ENCODE results near the gene NR1H3.

The NR1H3 gene

GRCh38 chr11:47270331-47271271 lies 12.8 kb downstream of the NR1H3 start:
- Mint-ChIP-seq H3K4me3 (peak overlapping the region; percentile 80), H3K36me3 (ENCODE audit: low read depth) (peaks cover 35% of the 10 kb centered on the region), H3K9me3 (no peaks in the 10 kb centered on the region), H3K27me3 (no peaks in the 10 kb centered on the region), H3K4me1 (ENCODE audit: low read depth) (peaks cover 53% of the 10 kb centered on the region), H3K27ac (peak overlapping the region; percentile 89)
- peak; percentile 50 for DNase-seq

GRCh38 chr11:47271328-47271727 lies 13.5 kb downstream of the NR1H3 start:
- Mint-ChIP-seq H3K36me3 (ENCODE audit: low read depth) (peaks cover 43% of the 10 kb centered on the region), H3K27ac (peak overlapping the region; percentile 85), H3K27me3 (no peaks in the 10 kb centered on the region), H3K4me1 (ENCODE audit: low read depth) (peaks cover 48% of the 10 kb centered on the region), H3K9me3 (no peaks in the 10 kb centered on the region), H3K4me3 (peak overlapping the region; percentile 80)
- DNase-seq, result no peak

- Mint-ChIP-seq H3K4me3 (peak overlapping the region; percentile 80), H3K36me3 (ENCODE audit: low read depth) (peaks cover 50% of the 10 kb centered on the region), H3K27ac (peak overlapping the region; percentile 85), H3K9me3 (no peaks in the 10 kb centered on the region), H3K4me1 (ENCODE audit: low read depth) (peaks cover 48% of the 10 kb centered on the region), H3K27me3 (no peaks in the 10 kb centered on the region)
- DNase-seq, result no peak
These were observed 14.3 kb downstream of the NR1H3 start for GRCh38 chr11:47271961-47272661.

- H3K9me3 Mint-ChIP-seq, result no peaks in the 10 kb centered on the region
- peaks cover 55% of the 10 kb centered on the region for H3K36me3 Mint-ChIP-seq (ENCODE audit: low read depth)
- no peaks in the 10 kb centered on the region for H3K27me3 Mint-ChIP-seq
- H3K4me1 Mint-ChIP-seq (ENCODE audit: low read depth), result peaks cover 46% of the 10 kb centered on the region
- DNase-seq, result no peak
- H3K4me3 Mint-ChIP-seq, result no peak overlapping the region
- H3K27ac Mint-ChIP-seq, result peak overlapping the region; percentile 85
These were observed 14.9 kb downstream of the NR1H3 start for GRCh38 chr11:47272706-47273105.

- Mint-ChIP-seq H3K9me3 (no peaks in the 10 kb centered on the region), H3K27me3 (no peaks in the 10 kb centered on the region), H3K4me3 (no peak overlapping the region), H3K36me3 (ENCODE audit: low read depth) (peaks cover 71% of the 10 kb centered on the region), H3K27ac (no peak overlapping the region), H3K4me1 (ENCODE audit: low read depth) (peaks cover 30% of the 10 kb centered on the region)
- DNase-seq, result no peak
These were observed 16.9 kb downstream of the NR1H3 start for GRCh38 chr11:47274495-47275235.

GRCh38 chr11:47276923-47277322 lies 19.1 kb downstream of the NR1H3 start:
- no peaks in the 10 kb centered on the region for H3K9me3 Mint-ChIP-seq
- H3K27me3 Mint-ChIP-seq, result no peaks in the 10 kb centered on the region
- peaks cover 84% of the 10 kb centered on the region for H3K36me3 Mint-ChIP-seq (ENCODE audit: low read depth)
- H3K4me1 Mint-ChIP-seq (ENCODE audit: low read depth), result peaks cover 17% of the 10 kb centered on the region
- no peak overlapping the region for H3K27ac Mint-ChIP-seq
- H3K4me3 Mint-ChIP-seq, result no peak overlapping the region
- no peak for DNase-seq

- peak overlapping the region; percentile 66 for H3K27ac Mint-ChIP-seq
- H3K36me3 Mint-ChIP-seq (ENCODE audit: low read depth), result peaks cover 89% of the 10 kb centered on the region
- no peaks in the 10 kb centered on the region for H3K9me3 Mint-ChIP-seq
These were observed 20.3 kb downstream of the NR1H3 start for GRCh38 chr11:47278058-47278457.

GRCh38 chr11:47278769-47279168 lies 21.0 kb downstream of the NR1H3 start:
- peaks cover 90% of the 10 kb centered on the region for H3K36me3 Mint-ChIP-seq (ENCODE audit: low read depth)

More at GRCh38 chr11:47278058-47278457, 20.3 kb downstream of the NR1H3 start:
- H3K27me3 Mint-ChIP-seq, result no peaks in the 10 kb centered on the region
- DNase-seq, result no peak
- H3K4me1 Mint-ChIP-seq (ENCODE audit: low read depth), result peaks cover 6% of the 10 kb centered on the region
- no peak overlapping the region for H3K4me3 Mint-ChIP-seq

GRCh38 chr11:47280099-47280498 lies 22.3 kb downstream of the NR1H3 start:
- Mint-ChIP-seq H3K4me3 (no peak overlapping the region), H3K27ac (no peak overlapping the region)

More at GRCh38 chr11:47278769-47279168, 21.0 kb downstream of the NR1H3 start:
- no peaks in the 10 kb centered on the region for H3K9me3 Mint-ChIP-seq
- no peak overlapping the region for H3K27ac Mint-ChIP-seq
- peaks cover 2% of the 10 kb centered on the region for H3K4me1 Mint-ChIP-seq (ENCODE audit: low read depth)
- no peak for DNase-seq
- H3K4me3 Mint-ChIP-seq, result no peak overlapping the region
- no peaks in the 10 kb centered on the region for H3K27me3 Mint-ChIP-seq

GRCh38 chr11:47280860-47281259 lies 23.1 kb downstream of the NR1H3 start:
- peaks cover 90% of the 10 kb centered on the region for H3K36me3 Mint-ChIP-seq (ENCODE audit: low read depth)
- no peaks in the 10 kb centered on the region for H3K4me1 Mint-ChIP-seq (ENCODE audit: low read depth)
- H3K27ac Mint-ChIP-seq, result no peak overlapping the region
- no peaks in the 10 kb centered on the region for H3K9me3 Mint-ChIP-seq
- H3K27me3 Mint-ChIP-seq, result no peaks in the 10 kb centered on the region
- DNase-seq, result no peak
- no peak overlapping the region for H3K4me3 Mint-ChIP-seq

More at GRCh38 chr11:47280099-47280498, 22.3 kb downstream of the NR1H3 start:
- Mint-ChIP-seq H3K9me3 (no peaks in the 10 kb centered on the region), H3K4me1 (ENCODE audit: low read depth) (no peaks in the 10 kb centered on the region), H3K36me3 (ENCODE audit: low read depth) (peaks cover 90% of the 10 kb centered on the region), H3K27me3 (no peaks in the 10 kb centered on the region)
- no peak for DNase-seq

GRCh38 chr11:47282462-47282861 lies 24.7 kb downstream of the NR1H3 start:
- DNase-seq, result no peak
- H3K36me3 Mint-ChIP-seq (ENCODE audit: low read depth), result peaks cover 91% of the 10 kb centered on the region
- no peak overlapping the region for H3K4me3 Mint-ChIP-seq
- no peaks in the 10 kb centered on the region for H3K27me3 Mint-ChIP-seq
- no peaks in the 10 kb centered on the region for H3K4me1 Mint-ChIP-seq (ENCODE audit: low read depth)
- peak overlapping the region; percentile 68 for H3K27ac Mint-ChIP-seq
- H3K9me3 Mint-ChIP-seq, result no peaks in the 10 kb centered on the region

- H3K4me3 Mint-ChIP-seq, result no peak overlapping the region
- H3K27ac Mint-ChIP-seq, result no peak overlapping the region
- H3K4me1 Mint-ChIP-seq (ENCODE audit: low read depth), result no peaks in the 10 kb centered on the region
- DNase-seq, result no peak
- no peaks in the 10 kb centered on the region for H3K9me3 Mint-ChIP-seq
- no peaks in the 10 kb centered on the region for H3K27me3 Mint-ChIP-seq
- peaks cover 93% of the 10 kb centered on the region for H3K36me3 Mint-ChIP-seq (ENCODE audit: low read depth)
These were observed 26.4 kb downstream of the NR1H3 start for GRCh38 chr11:47284151-47284550.

GRCh38 chr11:47285969-47286770 lies 28.4 kb downstream of the NR1H3 start:
- no peak for DNase-seq
- H3K27ac Mint-ChIP-seq, result no peak overlapping the region
- H3K4me3 Mint-ChIP-seq, result no peak overlapping the region
- peaks cover 95% of the 10 kb centered on the region for H3K36me3 Mint-ChIP-seq (ENCODE audit: low read depth)
- H3K27me3 Mint-ChIP-seq, result no peaks in the 10 kb centered on the region
- no peaks in the 10 kb centered on the region for H3K4me1 Mint-ChIP-seq (ENCODE audit: low read depth)
- no peaks in the 10 kb centered on the region for H3K9me3 Mint-ChIP-seq

GRCh38 chr11:47288066-47288465 lies 30.3 kb downstream of the NR1H3 start:
- Mint-ChIP-seq H3K27ac (peak overlapping the region; percentile 45), H3K9me3 (no peaks in the 10 kb centered on the region), H3K4me1 (ENCODE audit: low read depth) (no peaks in the 10 kb centered on the region), H3K36me3 (ENCODE audit: low read depth) (peaks cover 99% of the 10 kb centered on the region), H3K27me3 (no peaks in the 10 kb centered on the region), H3K4me3 (no peak overlapping the region)
- DNase-seq, result no peak

All from activated T-cell treated with anti-CD3 and anti-CD28 coated beads, Interleukin-2, amount 50 U/mL, for 24 hours (primary cell).